Keratinocyte (primary cell): ENCODE results near the gene SPRED2.

Source experiments
- EZH2 ChIP-seq: IDR thresholded peaks from one replicate; pipeline ENCODE4 v1.6.1; 2012; ENCODE audit warnings: inconsistent platforms, mild to moderate bottlenecking, low read length, moderate library complexity
- TF ChIP-seq, protein P1 (sequence below), 3 experiments: IDR thresholded peaks in 1 of 3; conservative IDR thresholded peaks in 1 of 3; optimal IDR thresholded peaks in 1 of 3; 2 replicates in 2 of 3; 3 replicates in 1 of 3; pipeline versions ENCODE3 to v1.5.1; 2011; ENCODE audit warnings: low read length in 3 of 3, mild to moderate bottlenecking in 3 of 3, moderate library complexity in 2 of 3, control low read depth in 1 of 3, inconsistent platforms in 1 of 3; ENCODE audit not compliant: insufficient read depth in 2 of 3; ENCODE audit errors: extremely low read depth in 1 of 3

DNA sequence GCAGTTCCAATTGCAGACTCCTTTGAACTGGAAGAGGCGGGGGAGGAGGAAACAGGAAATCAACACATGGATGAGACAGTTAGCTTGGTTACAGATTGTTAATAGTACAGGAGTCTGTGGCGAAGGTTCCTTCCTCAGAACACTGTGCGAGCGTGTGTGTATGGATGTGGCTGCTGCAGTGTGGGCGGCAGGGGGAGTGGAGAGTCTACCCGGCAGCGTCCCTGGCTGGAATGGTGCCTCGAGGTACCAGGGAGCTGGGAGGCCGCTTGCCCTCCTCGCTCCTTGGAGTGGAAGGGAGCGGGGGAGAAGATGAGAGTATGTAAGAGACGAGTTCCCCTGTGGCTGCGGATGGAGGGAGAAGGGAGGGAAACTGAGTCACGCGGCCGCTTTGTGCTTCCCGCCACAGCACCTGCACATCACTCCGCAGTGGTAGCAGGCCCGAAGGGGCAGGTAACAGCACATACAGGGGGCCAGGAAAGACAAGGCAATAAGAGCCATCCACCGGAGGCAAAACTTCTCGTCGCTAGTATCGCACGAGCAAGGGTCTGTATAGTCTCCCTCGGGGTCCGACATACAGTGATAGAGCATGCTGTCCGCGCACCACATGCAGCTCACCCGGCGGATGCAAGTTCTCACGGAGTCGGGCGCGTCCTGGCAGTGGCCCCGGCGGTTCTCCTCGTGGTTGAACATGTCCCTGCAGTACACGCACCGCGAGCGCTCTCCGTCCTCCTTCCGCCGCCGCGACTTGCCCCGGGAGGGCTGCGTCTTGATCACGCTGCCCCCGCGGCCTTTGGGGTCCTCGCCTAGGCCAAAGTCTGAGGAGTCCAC, 119.1 kb downstream of the SPRED2 start:
- TF ChIP-seq, protein P1, sequence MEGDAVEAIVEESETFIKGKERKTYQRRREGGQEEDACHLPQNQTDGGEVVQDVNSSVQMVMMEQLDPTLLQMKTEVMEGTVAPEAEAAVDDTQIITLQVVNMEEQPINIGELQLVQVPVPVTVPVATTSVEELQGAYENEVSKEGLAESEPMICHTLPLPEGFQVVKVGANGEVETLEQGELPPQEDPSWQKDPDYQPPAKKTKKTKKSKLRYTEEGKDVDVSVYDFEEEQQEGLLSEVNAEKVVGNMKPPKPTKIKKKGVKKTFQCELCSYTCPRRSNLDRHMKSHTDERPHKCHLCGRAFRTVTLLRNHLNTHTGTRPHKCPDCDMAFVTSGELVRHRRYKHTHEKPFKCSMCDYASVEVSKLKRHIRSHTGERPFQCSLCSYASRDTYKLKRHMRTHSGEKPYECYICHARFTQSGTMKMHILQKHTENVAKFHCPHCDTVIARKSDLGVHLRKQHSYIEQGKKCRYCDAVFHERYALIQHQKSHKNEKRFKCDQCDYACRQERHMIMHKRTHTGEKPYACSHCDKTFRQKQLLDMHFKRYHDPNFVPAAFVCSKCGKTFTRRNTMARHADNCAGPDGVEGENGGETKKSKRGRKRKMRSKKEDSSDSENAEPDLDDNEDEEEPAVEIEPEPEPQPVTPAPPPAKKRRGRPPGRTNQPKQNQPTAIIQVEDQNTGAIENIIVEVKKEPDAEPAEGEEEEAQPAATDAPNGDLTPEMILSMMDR (optimal IDR thresholded peaks at IDR 0.05 in 1 of 3, IDR thresholded peaks at IDR 0.05 in 1 of 3, conservative IDR thresholded peaks at IDR 0.05 in 1 of 3; ENCODE audit: extremely low read depth in 1 of 3, insufficient read depth in 2 of 3, low read length in 3 of 3) = no peak
- TF ChIP-seq EZH2 = no peak
